Astrocyte (in vitro differentiated cells and primary cell): ENCODE data around the gene BTBD10. TPM values are rescaled to one million over a fixed set of nuclear protein-coding genes. Genes with fewer than 3 reads are reported as not detected.
"Not testable (repeated sequence)": the region's sequence is repeated elsewhere in the genome, so short reads cannot be mapped to it uniquely, and the experiment has no call there.

Experiments
- DNase-seq: peaks from one replicate; pipeline ENCODE4 v3.0.0-alpha.2; 2010; ENCODE audit warnings: low read depth
- FAIRE-seq: peaks from 2 replicates; lab custom pipeline; 2011; peaks lifted over from hg19 to GRCh38; lab: Jason Lieb, UNC
- H2AFZ ChIP-seq: 2 replicates; pipeline ENCODE4 v1.6.0; 2012; ENCODE audit warnings: low read depth, low read length, inconsistent platforms
- H3K27ac ChIP-seq: 2 replicates; pipeline ENCODE4 v1.5.1; 2011; ENCODE audit warnings: low read depth, low read length, inconsistent platforms
- H3K27me3 ChIP-seq: 2 replicates; pipeline ENCODE4 v1.6.0; 2011; ENCODE audit warnings: low read length, inconsistent platforms; ENCODE audit not compliant: insufficient read depth
- H3K36me3 ChIP-seq: 2 replicates; pipeline ENCODE4 v1.5.1; 2011; ENCODE audit warnings: low read length, inconsistent platforms; ENCODE audit not compliant: insufficient read depth
- H3K4me1 ChIP-seq: 2 replicates; pipeline ENCODE4 v1.5.1; 2011; ENCODE audit warnings: low read length, inconsistent platforms; ENCODE audit not compliant: insufficient read depth
- H3K4me2 ChIP-seq: 2 replicates; pipeline ENCODE4 v1.6.0; 2012; ENCODE audit warnings: low read length, inconsistent platforms
- H3K4me3 ChIP-seq: 2 replicates; pipeline ENCODE4 v1.5.1; 2011; ENCODE audit warnings: low read depth, mild to moderate bottlenecking, low read length, inconsistent platforms; ENCODE audit not compliant: insufficient read depth
- H3K79me2 ChIP-seq: 2 replicates; pipeline ENCODE4 v1.6.0; 2012; ENCODE audit warnings: mild to moderate bottlenecking, low read length, inconsistent platforms; ENCODE audit not compliant: insufficient read depth
- H3K9ac ChIP-seq: 2 replicates; pipeline ENCODE4 v1.6.0; 2012; ENCODE audit warnings: mild to moderate bottlenecking, low read length, inconsistent platforms
- H3K9me3 ChIP-seq: 2 replicates; pipeline ENCODE4 v1.5.1; 2012; ENCODE audit warnings: low read depth, mild to moderate bottlenecking, low read length, inconsistent platforms; ENCODE audit not compliant: insufficient read depth
- H4K20me1 ChIP-seq: 2 replicates; pipeline ENCODE4 v1.6.0; 2012; ENCODE audit warnings: low read length, inconsistent platforms; ENCODE audit not compliant: insufficient read depth
- H3K27ac Mint-ChIP-seq: one replicate; pipeline ENCODE4 v1.8.0; 2021; ENCODE audit warnings: mild to moderate bottlenecking, mixed read lengths; ENCODE audit not compliant: unreplicated experiment
- H3K27me3 Mint-ChIP-seq: one replicate; pipeline ENCODE4 v1.8.0; 2021; ENCODE audit warnings: low read depth, mixed read lengths; ENCODE audit not compliant: unreplicated experiment
- H3K36me3 Mint-ChIP-seq: one replicate; pipeline ENCODE4 v1.8.0; 2021; ENCODE audit warnings: low read depth, mixed read lengths; ENCODE audit not compliant: unreplicated experiment
- H3K4me1 Mint-ChIP-seq: one replicate; pipeline ENCODE4 v1.8.0; 2021; ENCODE audit warnings: low read depth, mixed read lengths; ENCODE audit not compliant: unreplicated experiment
- H3K4me3 Mint-ChIP-seq: one replicate; pipeline ENCODE4 v1.8.0; 2021; ENCODE audit warnings: mild to moderate bottlenecking, moderate library complexity, mixed read lengths; ENCODE audit not compliant: unreplicated experiment
- H3K9me3 Mint-ChIP-seq: one replicate; pipeline ENCODE4 v1.8.0; 2021; ENCODE audit warnings: mild to moderate bottlenecking, mixed read lengths; ENCODE audit not compliant: unreplicated experiment
- EZH2 ChIP-seq: IDR thresholded peaks from 2 replicates; pipeline ENCODE4 v1.6.1; 2012; ENCODE audit warnings: mild to moderate bottlenecking, low read length, inconsistent platforms; ENCODE audit not compliant: insufficient read depth
- total RNA-seq: library from RNA; stranded (reverse); gene quantifications from 2 replicates; pipeline ENCODE4 v1.2.1, GENCODE V29; 2021
- TF ChIP-seq, protein P1 (sequence below): IDR thresholded peaks from 2 replicates; pipeline ENCODE4 v1.5.1; 2011; ENCODE audit warnings: low read depth, mild to moderate bottlenecking, inconsistent platforms, low read length, moderate library complexity; ENCODE audit not compliant: insufficient read depth

Gene BTBD10
- total RNA-seq, 1 donor from 2014 or later: 58.9 TPM

DNA sequence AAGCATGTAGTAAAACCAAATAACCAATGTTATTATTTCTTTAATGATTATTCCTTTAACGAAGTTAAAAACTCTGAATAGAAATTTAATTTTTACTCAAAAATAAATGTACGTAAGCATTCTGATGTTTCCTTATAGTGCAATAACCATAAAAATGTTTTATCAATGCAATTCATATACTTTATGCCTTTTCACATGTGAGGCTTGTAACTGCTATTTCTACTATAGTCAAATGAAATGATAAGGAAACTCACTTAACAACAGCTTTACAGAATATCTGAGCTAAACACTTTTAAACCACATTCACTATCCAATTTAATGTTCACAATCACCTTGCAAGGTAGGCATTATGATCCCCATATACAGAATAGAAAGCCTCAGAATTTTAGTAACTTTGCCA, 17.4 kb downstream of the BTBD10 start:
- TF ChIP-seq, protein P1, sequence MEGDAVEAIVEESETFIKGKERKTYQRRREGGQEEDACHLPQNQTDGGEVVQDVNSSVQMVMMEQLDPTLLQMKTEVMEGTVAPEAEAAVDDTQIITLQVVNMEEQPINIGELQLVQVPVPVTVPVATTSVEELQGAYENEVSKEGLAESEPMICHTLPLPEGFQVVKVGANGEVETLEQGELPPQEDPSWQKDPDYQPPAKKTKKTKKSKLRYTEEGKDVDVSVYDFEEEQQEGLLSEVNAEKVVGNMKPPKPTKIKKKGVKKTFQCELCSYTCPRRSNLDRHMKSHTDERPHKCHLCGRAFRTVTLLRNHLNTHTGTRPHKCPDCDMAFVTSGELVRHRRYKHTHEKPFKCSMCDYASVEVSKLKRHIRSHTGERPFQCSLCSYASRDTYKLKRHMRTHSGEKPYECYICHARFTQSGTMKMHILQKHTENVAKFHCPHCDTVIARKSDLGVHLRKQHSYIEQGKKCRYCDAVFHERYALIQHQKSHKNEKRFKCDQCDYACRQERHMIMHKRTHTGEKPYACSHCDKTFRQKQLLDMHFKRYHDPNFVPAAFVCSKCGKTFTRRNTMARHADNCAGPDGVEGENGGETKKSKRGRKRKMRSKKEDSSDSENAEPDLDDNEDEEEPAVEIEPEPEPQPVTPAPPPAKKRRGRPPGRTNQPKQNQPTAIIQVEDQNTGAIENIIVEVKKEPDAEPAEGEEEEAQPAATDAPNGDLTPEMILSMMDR: no peak
- no peak for TF ChIP-seq EZH2
- no peaks in the 10 kb centered on the region for H3K27me3 Mint-ChIP-seq
- Histone ChIP-seq H3K9ac (no peak overlapping the region), H2AFZ (no peak overlapping the region), H3K27ac (no peak overlapping the region), H3K79me2 (peaks cover 98% of the 10 kb centered on the region), H3K4me1 (peaks cover 4% of the 10 kb centered on the region), H3K4me3 (no peak overlapping the region), H3K4me2 (no peak overlapping the region), H3K36me3 (no peaks in the 10 kb centered on the region), H3K27me3 (no peaks in the 10 kb centered on the region), H4K20me1 (peaks cover 38% of the 10 kb centered on the region), H3K9me3 (no peaks in the 10 kb centered on the region)
- no peaks in the 10 kb centered on the region for H3K9me3 Mint-ChIP-seq
- DNase-seq (no peak), FAIRE-seq (no peak)
- peaks cover 25% of the 10 kb centered on the region for H3K4me1 Mint-ChIP-seq
- H3K36me3 Mint-ChIP-seq: peaks cover 2% of the 10 kb centered on the region
- peak overlapping the region; percentile 20 for H3K27ac Mint-ChIP-seq
- H3K4me3 Mint-ChIP-seq: no peak overlapping the region

DNA sequence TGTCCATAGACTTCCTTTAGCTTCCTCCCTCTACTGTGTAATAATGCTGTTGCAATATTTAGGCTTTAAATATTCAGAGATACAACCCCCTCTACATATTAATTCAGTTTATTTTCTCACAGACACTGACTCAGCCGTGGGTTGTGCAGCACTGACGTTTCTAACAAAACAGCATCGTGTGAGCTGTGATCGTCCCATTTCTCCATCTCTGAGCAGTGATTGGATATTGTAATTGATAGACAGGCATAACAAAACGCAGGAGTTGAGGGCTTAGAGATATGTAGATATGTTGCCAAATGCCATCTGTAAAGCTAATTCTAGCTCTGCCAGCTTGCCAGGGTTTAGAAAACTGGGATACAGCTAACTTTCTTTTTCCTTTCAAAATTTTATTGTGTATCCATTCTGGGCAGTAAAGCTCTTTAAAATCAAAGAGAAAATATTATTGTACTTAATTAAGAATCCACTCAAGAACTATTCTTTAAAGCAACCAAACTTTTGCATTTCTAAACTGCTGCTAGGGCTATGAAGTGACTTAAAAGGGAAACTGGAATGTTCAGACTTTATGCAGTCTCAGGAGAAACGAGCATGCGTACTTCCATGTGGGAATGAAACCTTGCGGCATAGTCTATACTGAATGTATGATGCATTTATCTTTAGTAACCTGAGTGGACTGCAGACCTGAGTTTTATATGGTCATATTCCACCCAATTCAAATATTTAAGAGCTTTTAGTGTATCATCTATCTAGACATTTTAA, 22.7 kb downstream of the BTBD10 start:
- H3K4me1 ChIP-seq: peaks cover 7% of the 10 kb centered on the region
- Mint-ChIP-seq H3K4me3 (no peak overlapping the region), H3K9me3 (no peaks in the 10 kb centered on the region), H3K36me3 (peaks cover 2% of the 10 kb centered on the region), H3K27me3 (no peaks in the 10 kb centered on the region), H3K27ac (no peak overlapping the region), H3K4me1 (peaks cover 22% of the 10 kb centered on the region)
- TF ChIP-seq, protein P1: no peak
- no peak for TF ChIP-seq EZH2
- H3K27ac ChIP-seq: peak overlapping the region; percentile 89
- peak; percentile 73 for FAIRE-seq
- no peaks in the 10 kb centered on the region for H3K27me3 ChIP-seq
- peaks cover 13% of the 10 kb centered on the region for H4K20me1 ChIP-seq
- no peaks in the 10 kb centered on the region for H3K36me3 ChIP-seq
- peak overlapping the region; percentile 79 for H3K4me2 ChIP-seq
- peaks cover 86% of the 10 kb centered on the region for H3K79me2 ChIP-seq
- H3K9me3 ChIP-seq: no peaks in the 10 kb centered on the region
- H3K9ac ChIP-seq: peak overlapping the region; percentile 75
- DNase-seq: peak; percentile 93
- no peak overlapping the region for H2AFZ ChIP-seq
- peak overlapping the region; percentile 6 for H3K4me3 ChIP-seq

DNA sequence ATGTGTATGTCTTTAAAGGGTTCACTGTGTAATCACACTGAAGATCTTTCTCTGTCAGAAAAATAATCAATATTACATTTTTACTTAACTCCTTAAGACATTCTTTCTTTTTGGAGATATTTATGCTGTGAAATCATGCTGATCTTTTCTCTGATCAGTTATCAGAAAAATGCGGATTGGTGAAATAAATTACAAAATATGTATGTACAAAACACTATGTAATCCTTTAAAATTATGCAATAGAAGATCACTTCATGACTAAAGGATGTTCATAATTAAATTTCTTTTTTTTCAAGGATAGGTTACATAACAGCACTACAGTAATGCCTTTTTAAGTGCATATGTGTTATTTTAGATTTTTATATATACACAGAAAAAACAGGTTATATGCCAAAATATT, 24.7 kb downstream of the BTBD10 start:
- peaks cover 29% of the 10 kb centered on the region for H3K4me1 Mint-ChIP-seq
- Histone ChIP-seq H3K9me3 (no peaks in the 10 kb centered on the region), H3K27me3 (no peaks in the 10 kb centered on the region), H3K27ac (no peak overlapping the region), H3K4me2 (no peak overlapping the region), H3K4me3 (no peak overlapping the region), H3K9ac (no peak overlapping the region), H3K4me1 (peaks cover 11% of the 10 kb centered on the region), H4K20me1 (peaks cover 17% of the 10 kb centered on the region), H3K79me2 (peaks cover 82% of the 10 kb centered on the region), H2AFZ (no peak overlapping the region), H3K36me3 (no peaks in the 10 kb centered on the region)
- no peaks in the 10 kb centered on the region for H3K27me3 Mint-ChIP-seq
- no peak for FAIRE-seq
- TF ChIP-seq EZH2: no peak
- TF ChIP-seq, protein P1: no peak
- H3K27ac Mint-ChIP-seq: no peak overlapping the region
- no peak overlapping the region for H3K4me3 Mint-ChIP-seq
- no peak for DNase-seq
- no peaks in the 10 kb centered on the region for H3K9me3 Mint-ChIP-seq
- peaks cover 2% of the 10 kb centered on the region for H3K36me3 Mint-ChIP-seq

DNA sequence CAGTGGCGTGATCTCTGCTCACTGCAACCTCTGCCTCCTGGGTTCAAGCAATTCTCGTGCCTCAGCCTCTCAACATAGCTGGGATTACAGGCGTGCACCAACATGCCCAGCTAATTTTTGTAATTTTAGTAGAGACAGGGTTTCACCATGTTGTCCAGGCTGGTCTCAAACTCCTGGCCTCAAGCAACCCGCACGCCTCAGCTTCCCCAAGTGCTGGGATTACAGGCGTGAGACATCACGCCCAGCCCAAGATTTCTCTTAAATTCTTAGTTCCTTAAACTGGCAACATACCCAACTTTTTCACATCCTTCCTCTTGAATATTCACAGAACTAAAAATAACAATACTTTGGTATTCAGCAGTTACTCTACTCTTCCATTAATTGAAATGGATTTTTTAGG, 26.2 kb downstream of the BTBD10 start:
- H3K9me3 ChIP-seq, DNase-seq, H3K27ac ChIP-seq, H3K4me3 ChIP-seq, H3K27me3 Mint-ChIP-seq, FAIRE-seq, H3K9me3 Mint-ChIP-seq, H3K36me3 Mint-ChIP-seq, H3K27ac Mint-ChIP-seq, H3K36me3 ChIP-seq, H3K9ac ChIP-seq, H3K4me2 ChIP-seq, H3K4me3 Mint-ChIP-seq, H2AFZ ChIP-seq, H3K27me3 ChIP-seq: not testable (repeated sequence)
- peaks cover 11% of the 10 kb centered on the region for H3K4me1 ChIP-seq
- peaks cover 29% of the 10 kb centered on the region for H3K4me1 Mint-ChIP-seq
- peaks cover 17% of the 10 kb centered on the region for H4K20me1 ChIP-seq
- H3K79me2 ChIP-seq: peaks cover 74% of the 10 kb centered on the region
